H9 (cell line): ENCODE results near the gene RAB27A. TPM values are rescaled to one million over a fixed set of nuclear protein-coding genes. Genes with fewer than 3 reads are reported as not detected.

Source experiments
- DNase-seq: peaks from one replicate; pipeline ENCODE4 v3.0.0-alpha.2; 2017
- H2AFZ ChIP-seq: one replicate; pipeline ENCODE4 v1.6.1; 2013; ENCODE audit warnings: mild to moderate bottlenecking, low read length, control low read depth, moderate library complexity
- H2AK5ac ChIP-seq: 2 replicates; pipeline ENCODE4 v1.6.1; 2013; ENCODE audit warnings: low read length, control low read depth, mixed read lengths; ENCODE audit not compliant: insufficient read length
- H2BK120ac ChIP-seq: one replicate; pipeline ENCODE4 v1.6.1; 2013; ENCODE audit warnings: low read depth, mild to moderate bottlenecking, low read length, control low read depth, inconsistent platforms; ENCODE audit not compliant: poor library complexity, severe bottlenecking
- H2BK12ac ChIP-seq: 2 replicates; pipeline ENCODE4 v1.6.1; 2013; ENCODE audit warnings: low read length, control low read depth, mixed read lengths, low read depth; ENCODE audit not compliant: insufficient read length
- H2BK15ac ChIP-seq: 2 replicates; pipeline ENCODE4 v1.6.1; 2013; ENCODE audit warnings: low read depth, low read length, control low read depth
- H2BK20ac ChIP-seq: one replicate; pipeline ENCODE4 v1.6.1; 2013; ENCODE audit warnings: low read depth, mild to moderate bottlenecking, low read length, control low read depth, inconsistent platforms; ENCODE audit not compliant: poor library complexity, severe bottlenecking
- H2BK5ac ChIP-seq: 2 replicates; pipeline ENCODE4 v1.6.1; 2013; ENCODE audit warnings: low read length, control low read depth, mixed read lengths; ENCODE audit not compliant: insufficient read length
- H3K14ac ChIP-seq: 2 replicates; pipeline ENCODE4 v1.6.1; 2013; ENCODE audit warnings: low read length, control low read depth; ENCODE audit not compliant: insufficient read depth
- H3K18ac ChIP-seq: 2 replicates; pipeline ENCODE4 v1.6.1; 2013; ENCODE audit warnings: low read depth, mild to moderate bottlenecking, mixed read lengths, low read length, control low read depth; ENCODE audit not compliant: insufficient read length
- H3K23ac ChIP-seq: 2 replicates; pipeline ENCODE4 v1.6.1; 2013; ENCODE audit warnings: low read length, control low read depth, mixed read lengths, low read depth; ENCODE audit not compliant: insufficient read length
- H3K23me2 ChIP-seq: 2 replicates; pipeline ENCODE4 v1.6.1; 2013; ENCODE audit warnings: low read depth, mild to moderate bottlenecking, mixed read lengths, low read length, control low read depth; ENCODE audit not compliant: insufficient read length, poor library complexity, severe bottlenecking
- H3K27ac ChIP-seq: 2 replicates; pipeline ENCODE4 v1.5.1; 2013; ENCODE audit warnings: low read length, control low read depth, mixed read lengths, low read depth; ENCODE audit not compliant: insufficient read length
- H3K27me3 ChIP-seq: 2 replicates; pipeline ENCODE4 v1.6.1; 2013; ENCODE audit warnings: low read length, control low read depth, inconsistent platforms; ENCODE audit not compliant: insufficient read depth
- H3K4ac ChIP-seq: 2 replicates; pipeline ENCODE4 v1.6.1; 2013; ENCODE audit warnings: low read depth, mild to moderate bottlenecking, control low read depth, inconsistent platforms, low read length, moderate library complexity
- H3K4me1 ChIP-seq: 2 replicates; pipeline ENCODE4 v1.6.1; 2013; ENCODE audit warnings: low read length, control low read depth, inconsistent platforms; ENCODE audit not compliant: insufficient read depth
- H3K4me2 ChIP-seq: 2 replicates; pipeline ENCODE4 v1.6.1; 2013; ENCODE audit warnings: low read length, control low read depth, mixed read lengths; ENCODE audit not compliant: insufficient read length, insufficient read depth
- H3K56ac ChIP-seq: 2 replicates; pipeline ENCODE4 v1.6.1; 2013; ENCODE audit warnings: low read depth, mild to moderate bottlenecking, mixed read lengths, low read length, control low read depth; ENCODE audit not compliant: insufficient read length
- H3K79me1 ChIP-seq: 2 replicates; pipeline ENCODE4 v1.6.1; 2013; ENCODE audit warnings: low read depth, mild to moderate bottlenecking, moderate library complexity, low read length, control low read depth, inconsistent platforms; ENCODE audit not compliant: insufficient read depth, poor library complexity, severe bottlenecking
- H3K79me2 ChIP-seq: 2 replicates; pipeline ENCODE4 v1.6.1; 2013; ENCODE audit warnings: low read length, control low read depth, inconsistent platforms; ENCODE audit not compliant: insufficient read depth
- H3K9ac ChIP-seq: 2 replicates; pipeline ENCODE4 v1.6.1; 2013; ENCODE audit warnings: low read length, control low read depth, mixed read lengths; ENCODE audit not compliant: insufficient read length; ENCODE audit errors: extremely low read depth
- H3K9me3 ChIP-seq: one replicate; pipeline ENCODE4 v1.6.1; 2013; ENCODE audit warnings: low read depth, low read length, inconsistent platforms; ENCODE audit not compliant: control insufficient read depth
- H3T11ph ChIP-seq: one replicate; pipeline ENCODE4 v1.6.1; 2013; ENCODE audit warnings: mild to moderate bottlenecking, low read length, control low read depth, inconsistent platforms
- H4K20me1 ChIP-seq: one replicate; pipeline ENCODE4 v1.6.1; 2013; ENCODE audit not compliant: control insufficient read depth, insufficient read length, insufficient read depth
- H4K5ac ChIP-seq: 2 replicates; pipeline ENCODE4 v1.6.1; 2013; ENCODE audit warnings: low read depth, mild to moderate bottlenecking, mixed read lengths, low read length, control low read depth; ENCODE audit not compliant: insufficient read length
- H4K8ac ChIP-seq: replicated peaks from 2 replicates; pipeline ENCODE4 v1.6.1; 2013; ENCODE audit warnings: low read length, control low read depth, mixed read lengths, low read depth; ENCODE audit not compliant: insufficient read length
- H4K91ac ChIP-seq: 2 replicates; pipeline ENCODE4 v1.6.1; 2013; ENCODE audit warnings: low read depth, mild to moderate bottlenecking, moderate library complexity, mixed read lengths, low read length, control low read depth; ENCODE audit not compliant: insufficient read length
- H3K27ac Mint-ChIP-seq, 3 experiments: 2 replicates in 2 of 3; 3 replicates in 1 of 3; pipeline ENCODE4 v1.8.0; 2020 to 2021; ENCODE audit warnings: mixed read lengths in 3 of 3, mild to moderate bottlenecking in 1 of 3, moderate library complexity in 1 of 3
- H3K27me3 Mint-ChIP-seq: 2 replicates; pipeline ENCODE4 v1.8.0; 2021; ENCODE audit warnings: low read depth, mild to moderate bottlenecking, moderate library complexity, mixed read lengths
- H3K36me3 Mint-ChIP-seq, 3 experiments: 2 replicates in 2 of 3; 3 replicates in 1 of 3; pipeline ENCODE4 v1.8.0; 2020 to 2021; ENCODE audit warnings: low read depth in 3 of 3, mixed read lengths in 3 of 3; ENCODE audit not compliant: insufficient read depth in 1 of 3
- H3K4me1 Mint-ChIP-seq, 2 experiments: 2 replicates each; pipeline ENCODE4 v1.8.0; 2020; ENCODE audit warnings: mixed read lengths in 2 of 2
- H3K4me3 Mint-ChIP-seq, 2 experiments: 2 replicates in 1 of 2; 3 replicates in 1 of 2; pipeline ENCODE4 v1.8.0; 2020 to 2021; ENCODE audit warnings: mild to moderate bottlenecking in 2 of 2, mixed read lengths in 2 of 2, moderate library complexity in 1 of 2
- H3K9me3 Mint-ChIP-seq, 2 experiments: 2 replicates in 1 of 2; 3 replicates in 1 of 2; pipeline ENCODE4 v1.8.0; 2020; ENCODE audit warnings: mild to moderate bottlenecking in 2 of 2, mixed read lengths in 2 of 2, moderate library complexity in 1 of 2
- WGBS: extraction: QIAGEN DNeasy Blood & Tissue Kit; methylation state at CpG from one replicate; pipeline ENCODE4 v1.1.7; 2013; ENCODE audit warnings: missing lambda C conversion rate, low lambda C conversion rate, mixed read lengths; ENCODE audit not compliant: insufficient read length; ENCODE audit errors: extremely low coverage; 5-methylcytosine and 5-hydroxymethylcytosine counted together
- total RNA-seq: library from RNA; stranded (reverse); gene quantifications from 2 replicates; pipeline ENCODE4 v1.2.1, GENCODE V29; 2021
- TF ChIP-seq, protein P1 (sequence below): fragments of 200-600 bp; sonication (generic); conservative IDR thresholded peaks from 3 replicates; pipeline ENCODE4 v1.8.0; 2021; ENCODE audit warnings: antibody characterized with exemption, mild to moderate bottlenecking

Gene RAB27A
- total RNA-seq, 1 experiment from 2014 or later = 6.8 TPM

DNA sequence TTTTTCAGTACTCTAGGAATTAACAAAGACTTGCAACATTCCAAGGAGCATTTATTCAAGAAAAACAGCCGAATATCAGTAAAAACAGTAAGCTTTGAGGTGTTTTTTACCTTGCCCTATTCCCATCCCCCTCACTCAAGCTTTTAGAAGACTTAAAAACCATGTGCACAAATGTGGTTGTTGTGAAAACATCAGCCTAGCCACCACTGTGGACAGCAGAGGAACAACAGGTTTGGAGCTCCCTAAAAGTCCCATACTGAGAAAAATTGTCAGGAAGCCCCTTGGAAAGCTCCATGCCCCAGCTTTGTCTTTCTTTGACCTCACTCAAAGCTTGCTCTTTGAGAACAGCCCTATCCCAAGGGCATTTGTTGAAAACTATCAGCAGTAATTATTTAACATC lies 58.2 kb downstream of the RAB27A start:
- no peak overlapping the region for H4K91ac ChIP-seq
- H3K27ac ChIP-seq = no peak overlapping the region
- H3K18ac ChIP-seq = no peak overlapping the region
- no peak overlapping the region for H3K23ac ChIP-seq
- no peaks in the 10 kb centered on the region for H3K23me2 ChIP-seq
- H2AFZ ChIP-seq = no peak overlapping the region
- Mint-ChIP-seq H3K4me1 (peaks cover 0 to 3% of the 10 kb centered on the region in 2 experiments; a peak in 1 of 4 replicates), H3K27ac (no peak overlapping the region), H3K9me3 (no peaks in the 10 kb centered on the region), H3K4me3 (no peak overlapping the region), H3K36me3 (no peaks in the 10 kb centered on the region), H3K27me3 (no peaks in the 10 kb centered on the region)
- H2BK12ac ChIP-seq = no peak overlapping the region
- H3K27me3 ChIP-seq = no peaks in the 10 kb centered on the region
- H3K9ac ChIP-seq = no peak overlapping the region
- H2AK5ac ChIP-seq = no peak overlapping the region
- H4K5ac ChIP-seq = no peak overlapping the region
- no peak overlapping the region for H4K8ac ChIP-seq
- DNase-seq = no peak
- no peaks in the 10 kb centered on the region for H3K79me1 ChIP-seq
- WGBS = no CpG with 5 or more reads among the region's 1 CpG
- H3K9me3 ChIP-seq = no peaks in the 10 kb centered on the region
- no peak overlapping the region for H3K4me2 ChIP-seq
- H3K14ac ChIP-seq = no peak overlapping the region
- H3K79me2 ChIP-seq = no peaks in the 10 kb centered on the region
- H3K4me1 ChIP-seq = no peaks in the 10 kb centered on the region
- H3K4ac ChIP-seq = no peak overlapping the region
- no peak overlapping the region for H2BK20ac ChIP-seq
- no peaks in the 10 kb centered on the region for H4K20me1 ChIP-seq
- no peak overlapping the region for H3T11ph ChIP-seq
- TF ChIP-seq, protein P1, sequence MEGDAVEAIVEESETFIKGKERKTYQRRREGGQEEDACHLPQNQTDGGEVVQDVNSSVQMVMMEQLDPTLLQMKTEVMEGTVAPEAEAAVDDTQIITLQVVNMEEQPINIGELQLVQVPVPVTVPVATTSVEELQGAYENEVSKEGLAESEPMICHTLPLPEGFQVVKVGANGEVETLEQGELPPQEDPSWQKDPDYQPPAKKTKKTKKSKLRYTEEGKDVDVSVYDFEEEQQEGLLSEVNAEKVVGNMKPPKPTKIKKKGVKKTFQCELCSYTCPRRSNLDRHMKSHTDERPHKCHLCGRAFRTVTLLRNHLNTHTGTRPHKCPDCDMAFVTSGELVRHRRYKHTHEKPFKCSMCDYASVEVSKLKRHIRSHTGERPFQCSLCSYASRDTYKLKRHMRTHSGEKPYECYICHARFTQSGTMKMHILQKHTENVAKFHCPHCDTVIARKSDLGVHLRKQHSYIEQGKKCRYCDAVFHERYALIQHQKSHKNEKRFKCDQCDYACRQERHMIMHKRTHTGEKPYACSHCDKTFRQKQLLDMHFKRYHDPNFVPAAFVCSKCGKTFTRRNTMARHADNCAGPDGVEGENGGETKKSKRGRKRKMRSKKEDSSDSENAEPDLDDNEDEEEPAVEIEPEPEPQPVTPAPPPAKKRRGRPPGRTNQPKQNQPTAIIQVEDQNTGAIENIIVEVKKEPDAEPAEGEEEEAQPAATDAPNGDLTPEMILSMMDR = no peak
- no peak overlapping the region for H2BK5ac ChIP-seq
- H2BK15ac ChIP-seq = no peak overlapping the region
- H3K56ac ChIP-seq = no peak overlapping the region
- no peak overlapping the region for H2BK120ac ChIP-seq
